Endothelial cell of umbilical vein (primary cell): ENCODE measurements around the gene IGF2BP2.
A peak's percentile ranks its signal among the peaks of the same experiment; 100 is the strongest.

ENCODE experiments used
- EZH2 ChIP-seq: IDR thresholded peaks from 2 replicates; pipeline ENCODE4 v1.6.1; 2012; ENCODE audit warnings: borderline replicate concordance, low read depth, mild to moderate bottlenecking, moderate library complexity, low read length, inconsistent platforms; ENCODE audit not compliant: severe bottlenecking
- FOS ChIP-seq: IDR thresholded peaks from 2 replicates; pipeline ENCODE4 v1.6.1; 2011; ENCODE audit warnings: mild to moderate bottlenecking, low read length, moderate library complexity, borderline replicate concordance; ENCODE audit not compliant: insufficient read depth
- MYC ChIP-seq: IDR thresholded peaks from one replicate; pipeline ENCODE4 v1.6.1; 2011; ENCODE audit warnings: mild to moderate bottlenecking, low read depth, low read length
- POLR2A ChIP-seq: IDR thresholded peaks from 2 replicates; pipeline ENCODE4 v1.6.1; 2012; ENCODE audit warnings: low read depth, mild to moderate bottlenecking, control low read depth, low read length
- POLR2AphosphoS5 ChIP-seq: IDR thresholded peaks from 2 replicates; pipeline ENCODE4 v1.6.1; 2012; ENCODE audit warnings: low read depth, mild to moderate bottlenecking, control low read depth, low read length, moderate library complexity; ENCODE audit not compliant: insufficient read depth
- TF ChIP-seq, protein P1 (sequence below), 2 donors: IDR thresholded peaks; 1 replicate in 1 of 2; 2 replicates in 1 of 2; pipeline ENCODE4 v1.5.1; 2011; ENCODE audit warnings: low read length in 2 of 2, mild to moderate bottlenecking in 2 of 2, moderate library complexity in 2 of 2, control low read depth in 1 of 2, inconsistent platforms in 1 of 2, low read depth in 1 of 2; ENCODE audit not compliant: insufficient read depth in 1 of 2; ENCODE audit errors: extremely low read depth in 1 of 2
- TF ChIP-seq, protein P2 (sequence below): IDR thresholded peaks from 2 replicates; pipeline ENCODE4 v1.6.1; 2011; ENCODE audit not compliant: insufficient read depth, insufficient read length

- no peak for TF ChIP-seq POLR2A
- TF ChIP-seq, protein P1, sequence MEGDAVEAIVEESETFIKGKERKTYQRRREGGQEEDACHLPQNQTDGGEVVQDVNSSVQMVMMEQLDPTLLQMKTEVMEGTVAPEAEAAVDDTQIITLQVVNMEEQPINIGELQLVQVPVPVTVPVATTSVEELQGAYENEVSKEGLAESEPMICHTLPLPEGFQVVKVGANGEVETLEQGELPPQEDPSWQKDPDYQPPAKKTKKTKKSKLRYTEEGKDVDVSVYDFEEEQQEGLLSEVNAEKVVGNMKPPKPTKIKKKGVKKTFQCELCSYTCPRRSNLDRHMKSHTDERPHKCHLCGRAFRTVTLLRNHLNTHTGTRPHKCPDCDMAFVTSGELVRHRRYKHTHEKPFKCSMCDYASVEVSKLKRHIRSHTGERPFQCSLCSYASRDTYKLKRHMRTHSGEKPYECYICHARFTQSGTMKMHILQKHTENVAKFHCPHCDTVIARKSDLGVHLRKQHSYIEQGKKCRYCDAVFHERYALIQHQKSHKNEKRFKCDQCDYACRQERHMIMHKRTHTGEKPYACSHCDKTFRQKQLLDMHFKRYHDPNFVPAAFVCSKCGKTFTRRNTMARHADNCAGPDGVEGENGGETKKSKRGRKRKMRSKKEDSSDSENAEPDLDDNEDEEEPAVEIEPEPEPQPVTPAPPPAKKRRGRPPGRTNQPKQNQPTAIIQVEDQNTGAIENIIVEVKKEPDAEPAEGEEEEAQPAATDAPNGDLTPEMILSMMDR (IDR thresholded peaks at IDR 0.05; ENCODE audit: extremely low read depth in 1 of 2, insufficient read depth in 1 of 2, low read depth in 1 of 2, low read length in 2 of 2): peak; percentile 98 to 99
- no peak for TF ChIP-seq POLR2AphosphoS5
- TF ChIP-seq FOS: no peak
- no peak for TF ChIP-seq EZH2
- TF ChIP-seq MYC: no peak
- TF ChIP-seq, protein P2, sequence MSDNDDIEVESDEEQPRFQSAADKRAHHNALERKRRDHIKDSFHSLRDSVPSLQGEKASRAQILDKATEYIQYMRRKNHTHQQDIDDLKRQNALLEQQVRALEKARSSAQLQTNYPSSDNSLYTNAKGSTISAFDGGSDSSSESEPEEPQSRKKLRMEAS: no peak
These were observed 164.6 kb downstream of the IGF2BP2 start for GRCh38 chr3:185659942-185660921.
